Natural killer cell (primary cell): ENCODE results near the gene CEP57L1. TPM values are rescaled to one million over a fixed set of nuclear protein-coding genes. Genes with fewer than 3 reads are reported as not detected.

Source experiments
- ATAC-seq, 3 donors: fragments of 150-1000 bp in 2 of 3; fragments of 200-7000 bp in 1 of 3; cut with Tn5 transposase; 1 replicate in 1 of 3; 2 replicates in 2 of 3; pipeline ENCODE4 v1.10.0; 2021; ENCODE audit warnings: mild to moderate bottlenecking in 2 of 3, moderate library complexity in 2 of 3
- DNase-seq, 2 donors: peaks; one replicate each; pipeline versions ENCODE4 v3.0.0 to v3.0.0-alpha.2; 2013 to 2021; ENCODE audit warnings: mixed read lengths in 1 of 2
- H3K27ac ChIP-seq: one replicate; pipeline ENCODE4 v1.5.1; 2013; ENCODE audit warnings: mild to moderate bottlenecking, low read length
- H3K27me3 ChIP-seq: one replicate; pipeline ENCODE4 v1.6.1; 2013; ENCODE audit warnings: low read length; ENCODE audit not compliant: control insufficient read depth, insufficient read depth
- H3K36me3 ChIP-seq: one replicate; pipeline ENCODE4 v1.6.1; 2013; ENCODE audit warnings: low read length; ENCODE audit not compliant: control insufficient read depth, insufficient read depth
- H3K4me1 ChIP-seq: one replicate; pipeline ENCODE4 v1.6.1; 2013; ENCODE audit warnings: low read length; ENCODE audit not compliant: control insufficient read depth, insufficient read depth
- H3K4me3 ChIP-seq: one replicate; pipeline ENCODE4 v1.5.1; 2013; ENCODE audit warnings: low read length
- H3K9me3 ChIP-seq: one replicate; pipeline ENCODE4 v1.6.1; 2013; ENCODE audit warnings: low read length; ENCODE audit not compliant: control insufficient read depth, insufficient read depth
- H3K27ac Mint-ChIP-seq, 2 donors: one replicate each; pipeline ENCODE4 v1.8.0; 2022; ENCODE audit warnings: mild to moderate bottlenecking in 2 of 2, mixed read lengths in 2 of 2, moderate library complexity in 1 of 2
- H3K27me3 Mint-ChIP-seq, 2 donors: one replicate each; pipeline ENCODE4 v1.8.0; 2022; ENCODE audit warnings: low read depth in 2 of 2, mixed read lengths in 2 of 2
- H3K36me3 Mint-ChIP-seq: one replicate; pipeline ENCODE4 v1.8.0; 2022; ENCODE audit warnings: mixed read lengths
- H3K4me1 Mint-ChIP-seq, 2 donors: one replicate each; pipeline ENCODE4 v1.8.0; 2022; ENCODE audit warnings: mixed read lengths in 2 of 2
- H3K4me3 Mint-ChIP-seq: one replicate; pipeline ENCODE4 v1.8.0; 2022; ENCODE audit warnings: mild to moderate bottlenecking, moderate library complexity, mixed read lengths
- H3K9me3 Mint-ChIP-seq, 2 donors: one replicate each; pipeline ENCODE4 v1.8.0; 2022; ENCODE audit warnings: mixed read lengths in 2 of 2
- WGBS: methylation state at CpG from one replicate; pipeline ENCODE4 v1.1.7; 2013; ENCODE audit warnings: missing lambda C conversion rate; ENCODE audit not compliant: insufficient coverage; 5-methylcytosine and 5-hydroxymethylcytosine counted together
- intact Hi-C: fragments of 100-400 bp; cut with micrococcal nuclease; formaldehyde crosslinking; loops from one replicate; pipeline ENCODE4 v1.14.2; 2022
- total RNA-seq, 4 donors: library from RNA; stranded (reverse); fragments of 120-200 nt in 1 of 4; gene quantifications; one replicate each; pipeline versions ENCODE4 v1.2.3 to v1.2.4, GENCODE V29; 2013 to 2022
- TF ChIP-seq, protein P1 (sequence below): fragments of 200-600 bp; IDR thresholded peaks from one replicate; pipeline ENCODE4 v1.8.0; 2022; ENCODE audit warnings: antibody characterized with exemption

The CEP57L1 gene
- total RNA-seq, 3 donors from 2014 or later (not counting 1 experiment from before 2014, with no cell fraction given) = 8.9 to 12.5 (median 9.2) TPM

DNA sequence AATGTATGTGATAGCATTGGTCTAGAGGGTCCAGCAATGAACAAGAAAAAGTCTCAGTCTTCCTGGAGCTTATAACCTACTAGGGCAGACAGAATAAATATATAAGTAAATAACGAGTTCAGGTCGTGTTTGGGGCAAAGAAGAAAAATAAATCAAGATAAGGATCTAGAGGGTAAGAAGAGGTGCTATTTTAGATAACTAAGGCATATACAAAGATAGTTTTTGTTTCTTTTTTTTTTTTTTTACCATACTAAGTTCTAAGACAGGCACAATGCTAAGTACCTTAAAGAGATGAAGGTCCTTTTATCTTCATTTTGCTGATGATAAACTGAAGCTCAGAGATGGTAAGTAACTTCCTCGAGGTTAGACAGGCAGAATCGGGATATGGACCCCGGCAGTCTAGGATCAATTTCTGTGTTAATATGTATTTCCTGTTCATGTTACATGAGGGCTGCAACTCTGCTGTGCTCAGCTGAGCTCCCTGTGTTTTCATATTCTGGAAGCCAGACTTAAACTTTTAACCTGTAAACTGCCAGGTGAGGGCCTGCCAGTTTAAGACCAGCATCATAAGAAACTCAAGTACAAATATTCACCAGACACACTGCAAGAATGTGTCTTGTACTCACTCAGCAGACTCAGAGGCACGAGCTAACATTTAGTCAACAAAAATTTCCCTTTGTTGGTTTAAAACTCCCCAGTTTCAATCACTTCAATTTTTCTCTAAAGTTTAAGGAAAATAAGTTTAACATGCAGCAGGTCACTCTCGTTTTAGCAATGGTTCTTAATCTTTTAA lies 24.0 kb upstream of the CEP57L1 start:
- ATAC-seq (peak in 2 of 3 donors; percentile 20 to 32), DNase-seq (peak in 1 of 2 donors; percentile 46)

DNA sequence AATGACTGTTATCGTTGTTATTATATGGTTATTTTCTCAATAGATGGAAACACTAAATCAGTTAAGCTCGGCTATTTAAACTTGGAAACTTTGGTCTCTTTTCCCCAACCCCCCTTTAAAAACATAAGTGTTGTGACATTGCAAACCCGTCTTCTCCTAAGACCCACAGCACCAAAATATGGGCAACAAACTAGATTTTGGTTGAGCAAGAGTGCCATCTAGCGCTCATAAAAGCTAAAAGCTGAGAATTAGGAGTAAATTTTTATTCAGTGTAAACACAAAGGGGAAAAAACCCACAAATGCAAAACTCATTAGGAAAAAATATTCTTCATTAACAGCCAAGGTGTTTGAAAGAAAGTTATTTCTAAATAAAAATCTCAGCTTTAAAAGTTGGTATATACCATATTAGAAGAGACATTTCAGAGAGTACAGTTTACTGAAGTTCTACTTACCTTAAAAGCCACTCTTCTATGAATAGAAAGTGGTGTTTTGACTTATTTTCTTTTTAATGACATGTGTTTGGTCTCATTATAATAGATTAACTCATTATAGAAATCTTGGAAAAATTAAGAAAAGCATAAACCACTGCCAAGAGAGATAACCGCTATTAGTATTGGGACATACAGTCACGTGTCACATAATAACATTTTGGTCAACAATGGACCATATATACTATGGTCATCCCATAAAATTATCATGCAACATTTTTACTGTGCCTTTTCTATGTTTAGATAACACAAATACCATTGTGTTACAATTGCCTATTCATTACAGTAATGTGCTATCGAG lies 21.8 kb upstream of the CEP57L1 start:
- peak overlapping the region; percentile 8 to 84 for H3K27ac Mint-ChIP-seq
- ATAC-seq (peak; percentile 67 to 79 (median 73)), DNase-seq (peak in 1 of 2 donors; percentile 89)
- intact Hi-C loops = loop anchor here (1.0 to 5.0 kb wide), 8 partner anchors 36 to 531 kb away; no protein-coding TSS in a partner anchor
- WGBS = 75% methylated on average over 4 of the region's 7 CpGs
- no peaks in the 10 kb centered on the region for H3K36me3 Mint-ChIP-seq
- H3K4me1 ChIP-seq = peaks cover 13% of the 10 kb centered on the region
- H3K27me3 Mint-ChIP-seq = no peaks in the 10 kb centered on the region
- H3K27me3 ChIP-seq = no peaks in the 10 kb centered on the region
- peaks cover 30 to 38% of the 10 kb centered on the region in 2 donors for H3K4me1 Mint-ChIP-seq
- H3K9me3 Mint-ChIP-seq = no peaks in the 10 kb centered on the region
- H3K4me3 Mint-ChIP-seq = peak overlapping the region; percentile 54
- TF ChIP-seq, protein P1, sequence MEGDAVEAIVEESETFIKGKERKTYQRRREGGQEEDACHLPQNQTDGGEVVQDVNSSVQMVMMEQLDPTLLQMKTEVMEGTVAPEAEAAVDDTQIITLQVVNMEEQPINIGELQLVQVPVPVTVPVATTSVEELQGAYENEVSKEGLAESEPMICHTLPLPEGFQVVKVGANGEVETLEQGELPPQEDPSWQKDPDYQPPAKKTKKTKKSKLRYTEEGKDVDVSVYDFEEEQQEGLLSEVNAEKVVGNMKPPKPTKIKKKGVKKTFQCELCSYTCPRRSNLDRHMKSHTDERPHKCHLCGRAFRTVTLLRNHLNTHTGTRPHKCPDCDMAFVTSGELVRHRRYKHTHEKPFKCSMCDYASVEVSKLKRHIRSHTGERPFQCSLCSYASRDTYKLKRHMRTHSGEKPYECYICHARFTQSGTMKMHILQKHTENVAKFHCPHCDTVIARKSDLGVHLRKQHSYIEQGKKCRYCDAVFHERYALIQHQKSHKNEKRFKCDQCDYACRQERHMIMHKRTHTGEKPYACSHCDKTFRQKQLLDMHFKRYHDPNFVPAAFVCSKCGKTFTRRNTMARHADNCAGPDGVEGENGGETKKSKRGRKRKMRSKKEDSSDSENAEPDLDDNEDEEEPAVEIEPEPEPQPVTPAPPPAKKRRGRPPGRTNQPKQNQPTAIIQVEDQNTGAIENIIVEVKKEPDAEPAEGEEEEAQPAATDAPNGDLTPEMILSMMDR = peak; percentile 86
- no peaks in the 10 kb centered on the region for H3K9me3 ChIP-seq
- no peak overlapping the region for H3K27ac ChIP-seq
- no peak overlapping the region for H3K4me3 ChIP-seq
- H3K36me3 ChIP-seq = no peaks in the 10 kb centered on the region

More for the DNA sequence above, 24.0 kb upstream of the CEP57L1 start:
- Histone ChIP-seq H3K9me3 (no peaks in the 10 kb centered on the region), H3K4me1 (peaks cover 13% of the 10 kb centered on the region), H3K27me3 (no peaks in the 10 kb centered on the region), H3K4me3 (peak overlapping the region; percentile 17), H3K27ac (peak overlapping the region; percentile 41), H3K36me3 (no peaks in the 10 kb centered on the region)
- peak overlapping the region; percentile 82 to 89 for H3K27ac Mint-ChIP-seq
- 31% methylated on average over 5 of the region's 7 CpGs for whole genome bisulfite sequencing
- H3K4me1 Mint-ChIP-seq = peaks cover 32 to 45% of the 10 kb centered on the region in 2 donors
- TF ChIP-seq, protein P1 = no peak
- intact Hi-C loops = loop anchor here (5.0 kb wide), 3 partner anchors 34 to 289 kb away; no protein-coding TSS in a partner anchor
- no peaks in the 10 kb centered on the region for H3K27me3 Mint-ChIP-seq
- no peaks in the 10 kb centered on the region for H3K36me3 Mint-ChIP-seq
- H3K9me3 Mint-ChIP-seq = no peaks in the 10 kb centered on the region
- peak overlapping the region; percentile 83 for H3K4me3 Mint-ChIP-seq

DNA sequence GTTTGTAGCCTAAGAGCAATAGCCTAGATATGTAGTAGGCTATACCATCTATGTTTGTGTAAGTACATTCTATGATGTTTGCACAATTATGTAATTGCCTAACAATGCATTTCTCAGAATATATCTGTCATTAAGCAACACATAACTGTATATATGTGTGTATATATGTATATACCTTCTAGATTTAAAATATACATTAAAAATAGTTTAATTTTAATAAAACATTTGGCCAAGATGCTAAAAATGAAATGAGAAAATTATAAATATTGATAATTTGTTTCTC lies 21.2 kb upstream of the CEP57L1 start:
- TF ChIP-seq, protein P1 = no peak
- DNase-seq = no peak
- H3K4me3 Mint-ChIP-seq = no peak overlapping the region
- Histone ChIP-seq H3K4me3 (no peak overlapping the region), H3K27ac (no peak overlapping the region), H3K4me1 (peaks cover 13% of the 10 kb centered on the region), H3K9me3 (no peaks in the 10 kb centered on the region), H3K27me3 (no peaks in the 10 kb centered on the region), H3K36me3 (no peaks in the 10 kb centered on the region)
- no peaks in the 10 kb centered on the region for H3K27me3 Mint-ChIP-seq
- H3K36me3 Mint-ChIP-seq = no peaks in the 10 kb centered on the region
- intact Hi-C loops = loop anchor here (5.0 kb wide), 3 partner anchors 37 to 292 kb away; no protein-coding TSS in a partner anchor
- H3K4me1 Mint-ChIP-seq = peaks cover 30 to 38% of the 10 kb centered on the region in 2 donors
- no peak for ATAC-seq
- H3K27ac Mint-ChIP-seq = no peak overlapping the region
- H3K9me3 Mint-ChIP-seq = no peaks in the 10 kb centered on the region
